HG02884 (cell line): ENCODE data around the gene TTBK1.

Experiments used
- ATAC-seq: cut with Tn5 transposase; IDR thresholded peaks from one replicate; pipeline ENCODE4 v1.9.1; 2021; ENCODE audit warnings: mild to moderate bottlenecking, moderate library complexity; ENCODE audit not compliant: unreplicated experiment

TTBK1 gene

DNA sequence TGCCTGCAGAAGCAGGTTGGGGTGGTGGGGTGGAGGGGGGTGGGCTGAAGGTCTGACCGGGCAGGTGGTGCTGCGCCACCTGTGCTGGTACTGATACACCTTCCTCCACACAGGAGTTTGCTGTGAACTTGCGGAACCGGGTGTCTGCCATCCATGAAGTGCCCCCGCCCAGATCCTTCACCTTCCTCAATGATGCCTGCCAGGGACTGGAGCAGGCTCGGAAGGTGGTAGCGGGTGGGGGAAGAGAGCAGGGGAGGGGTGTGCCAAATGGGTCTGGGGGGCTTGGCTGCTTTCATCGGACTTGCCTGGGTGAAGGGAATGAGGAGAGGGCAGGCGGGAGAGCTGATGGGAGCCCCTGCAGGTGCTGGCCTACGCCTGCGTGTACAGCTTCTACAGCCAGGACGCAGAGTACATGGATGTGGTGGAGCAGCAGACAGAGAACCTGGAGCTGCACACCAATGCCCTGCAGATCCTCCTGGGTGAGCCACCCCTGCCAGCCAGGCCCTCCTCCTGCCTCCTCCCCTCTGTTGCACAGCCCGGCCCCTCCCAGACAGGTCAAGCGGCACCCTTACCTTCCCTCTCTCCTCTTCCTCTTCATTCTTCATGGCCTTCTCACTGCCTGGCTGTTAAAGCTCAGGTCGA, 20.7 kb upstream of the TTBK1 start:
- no peak for ATAC-seq

DNA sequence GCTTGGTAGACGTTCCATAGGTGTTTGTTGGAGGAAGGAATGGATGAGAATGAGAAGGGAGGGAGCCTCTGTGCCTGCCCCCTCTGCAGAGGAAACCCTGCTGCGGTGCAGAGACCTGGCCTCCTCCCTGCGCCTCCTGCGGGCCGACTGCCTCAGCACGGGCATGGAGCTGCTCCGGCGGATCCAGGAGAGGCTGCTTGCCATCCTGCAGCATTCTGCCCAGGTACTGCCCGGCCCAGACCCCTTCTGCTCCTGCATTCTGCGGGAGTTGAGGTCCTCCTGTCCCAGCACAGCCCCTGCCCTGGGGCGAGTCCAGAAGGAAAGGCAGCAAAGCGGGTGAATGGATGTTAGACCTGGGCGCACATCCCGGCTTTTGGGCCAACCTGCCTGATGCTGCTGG, 20.1 kb upstream of the TTBK1 start:
- ATAC-seq: no peak

DNA sequence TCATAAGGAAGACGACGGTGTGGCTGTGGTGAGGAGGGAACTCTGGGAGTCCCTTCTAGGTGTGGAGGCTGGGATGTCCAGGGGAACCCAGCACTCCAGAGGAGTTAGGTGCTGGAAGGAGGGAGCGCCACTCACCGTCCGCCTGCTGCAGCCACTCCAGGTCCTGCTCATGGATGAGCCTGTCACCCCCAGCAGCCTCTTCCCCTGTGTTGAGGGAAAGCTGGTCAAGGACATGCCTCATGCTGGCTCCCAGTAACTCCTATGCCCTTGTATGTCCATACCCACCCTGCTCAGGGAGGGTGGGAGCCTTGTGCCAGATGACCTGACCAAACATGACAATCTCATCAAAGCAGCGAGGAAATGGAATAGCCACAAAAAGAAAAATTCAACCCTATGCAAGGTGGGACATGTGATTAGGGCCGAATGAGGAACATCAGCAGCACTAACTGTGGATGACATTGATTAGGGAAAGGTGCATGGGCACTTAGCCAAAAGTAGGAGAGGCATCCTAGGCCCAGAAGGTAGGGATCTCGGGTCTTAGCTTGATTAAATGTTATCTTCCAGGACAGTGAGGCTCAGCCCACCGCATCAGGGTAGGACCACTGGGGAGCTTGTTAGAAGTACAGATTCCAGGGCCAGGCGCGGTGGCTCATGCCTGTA, 17.0 kb upstream of the TTBK1 start:
- ATAC-seq: no peak

DNA sequence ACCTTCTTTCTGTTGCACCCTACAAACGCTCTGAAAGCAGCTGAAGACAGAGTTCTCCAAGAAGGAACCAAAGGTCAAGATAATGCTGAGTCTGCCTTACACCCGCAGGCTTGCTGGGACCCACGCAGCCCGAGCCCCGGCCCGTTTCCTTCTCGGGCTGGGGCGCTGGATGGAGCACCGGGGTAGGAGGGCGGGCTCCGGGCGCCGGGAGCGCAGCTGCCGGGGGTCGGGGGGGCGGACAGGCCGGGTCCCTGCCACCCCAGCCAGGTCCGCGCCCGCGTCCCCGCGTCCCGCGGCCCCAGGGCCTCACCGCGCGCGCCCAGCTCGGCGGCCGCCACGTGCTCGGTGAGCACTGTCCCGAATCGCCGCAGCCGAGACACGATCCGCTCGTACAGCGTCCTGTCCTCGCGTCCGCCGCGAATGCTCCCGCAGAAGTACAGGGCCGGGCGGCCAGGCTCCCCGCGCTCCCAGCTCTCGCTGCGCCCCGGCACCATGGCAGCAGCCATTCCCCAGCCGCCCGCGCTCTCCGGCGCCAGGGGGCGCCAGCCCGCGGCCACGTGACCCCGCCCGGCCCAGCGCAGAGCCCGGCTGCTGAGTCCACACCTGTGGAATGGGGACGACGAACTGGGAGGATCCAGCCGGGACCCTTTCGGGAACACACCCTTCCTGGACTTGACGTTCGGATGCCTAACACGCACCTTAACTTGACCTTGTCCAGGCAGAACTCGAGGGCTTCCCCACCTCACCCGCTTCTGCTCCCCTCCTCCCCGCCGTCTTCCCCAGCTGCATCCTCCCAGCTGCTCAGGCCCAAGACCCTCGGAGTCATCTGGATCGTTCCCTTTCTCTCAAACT, 14.1 kb upstream of the TTBK1 start, which contains the start of gene DNPH1:
DNPH1 (minus strand) TSS at position 531 of the 852 bp plus-strand sequence; CDS start at position 506, 25 bp downstream.
- ATAC-seq: peak; percentile 81

DNA sequence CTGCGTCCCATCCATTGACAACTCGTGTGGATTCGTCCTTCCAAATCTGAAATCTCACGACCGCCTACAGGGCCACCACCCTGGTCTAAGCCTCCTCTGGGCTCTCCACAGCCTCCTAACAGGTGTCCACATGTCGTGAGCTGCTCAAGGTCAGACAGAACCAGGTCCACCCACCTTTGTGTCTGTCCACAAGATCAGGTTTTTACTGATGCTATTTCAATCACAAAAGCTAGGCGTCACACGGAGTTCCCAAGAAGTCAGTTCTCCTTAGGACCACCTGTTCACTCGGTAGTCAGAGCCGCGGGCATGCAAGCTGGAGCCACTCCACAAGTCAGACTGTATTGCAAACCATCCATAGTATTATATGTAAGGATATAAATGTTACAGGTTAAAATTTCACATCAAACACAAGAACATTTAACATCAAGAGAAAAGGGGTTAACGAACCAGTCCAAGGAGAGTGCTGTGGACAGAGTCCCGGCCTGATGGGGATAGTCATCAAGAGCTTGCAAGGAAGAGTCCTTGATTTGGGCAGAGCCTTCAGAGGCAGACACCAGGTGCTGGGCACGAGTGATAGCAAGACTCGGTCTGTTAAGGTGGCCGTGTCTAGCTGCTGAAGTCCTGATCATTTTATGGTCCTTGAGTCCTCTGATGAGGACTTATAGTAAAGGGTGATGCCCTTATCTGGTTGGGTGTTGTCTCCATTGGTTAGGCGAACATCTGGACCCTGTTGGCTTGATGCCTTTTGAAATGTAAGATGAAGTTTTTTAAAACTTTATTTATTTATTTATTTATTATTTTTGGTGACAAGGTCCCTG, 13.3 kb upstream of the TTBK1 start:
- ATAC-seq: no peak

DNA sequence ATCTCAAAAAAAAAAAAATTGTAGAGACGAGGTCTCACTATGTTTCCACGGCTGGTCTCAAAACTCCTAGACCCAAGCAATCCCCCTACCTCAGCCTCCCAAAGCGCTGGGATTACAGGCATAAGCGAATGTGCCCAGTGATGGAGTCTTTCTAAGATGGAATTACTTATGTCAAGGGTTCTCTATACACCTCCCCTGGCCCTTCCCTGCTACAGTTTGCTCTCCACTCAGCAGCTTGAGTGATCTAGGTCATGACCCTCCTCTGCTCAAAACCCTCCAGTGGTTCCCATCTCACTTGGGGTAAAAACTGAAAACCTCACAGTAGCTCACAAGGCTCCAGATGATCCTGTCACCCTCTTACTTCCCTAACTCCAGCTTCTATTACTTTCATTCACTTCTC, 12.2 kb upstream of the TTBK1 start:
- no peak for ATAC-seq

DNA sequence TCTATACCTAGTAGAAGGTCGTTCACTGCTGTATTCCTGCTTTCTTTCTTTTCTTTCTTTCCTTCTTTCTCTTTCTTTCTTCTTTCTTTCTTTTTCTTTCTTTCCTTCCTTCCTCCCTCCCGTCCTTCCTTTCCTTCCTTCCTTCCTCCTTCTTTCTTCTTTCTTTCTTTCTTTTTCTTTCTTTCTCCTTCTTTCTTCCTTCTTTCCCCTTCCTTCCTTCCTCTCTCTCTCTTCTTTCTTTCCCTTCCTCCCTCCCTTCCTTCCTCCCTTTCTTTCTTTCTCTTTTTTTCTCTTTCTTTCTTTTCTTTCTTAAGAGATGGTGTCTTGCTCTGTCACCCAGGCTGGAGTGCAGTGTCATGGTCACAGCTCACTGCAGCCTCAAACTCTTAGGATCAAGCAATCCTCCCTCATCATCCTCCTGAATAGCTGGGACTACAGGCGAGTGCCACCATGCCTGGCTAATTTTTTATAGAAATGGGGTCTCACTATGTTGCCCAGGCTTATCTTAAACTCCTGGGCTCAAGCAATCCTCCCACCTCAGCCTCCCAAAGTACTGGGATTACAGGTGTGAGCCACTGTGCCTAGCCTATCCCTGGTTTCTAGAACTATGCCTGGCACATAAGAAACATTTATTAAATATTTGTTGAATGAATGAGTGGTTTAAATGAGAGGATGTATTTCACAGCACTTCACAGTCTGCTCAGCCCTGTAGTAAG, 11.4 kb upstream of the TTBK1 start:
- no peak for ATAC-seq

DNA sequence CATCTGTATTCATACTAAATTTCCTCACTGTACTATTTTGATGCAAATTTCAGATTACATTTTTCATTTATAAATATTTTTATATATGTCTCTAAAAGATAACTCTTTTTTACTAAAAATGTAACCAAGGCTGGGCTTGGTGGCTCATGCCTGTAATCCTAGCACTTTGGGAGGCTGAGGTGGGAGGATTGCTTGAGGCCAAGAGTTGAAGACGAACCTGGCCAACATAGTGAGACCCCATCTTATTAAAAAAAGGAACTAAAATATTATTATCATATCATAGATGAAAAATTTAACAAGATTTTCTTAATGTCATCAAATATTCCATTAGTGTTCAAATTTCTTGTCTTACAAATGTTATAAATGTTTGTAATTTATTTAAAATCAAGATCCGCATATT, 7.4 kb upstream of the TTBK1 start:
- ATAC-seq: no peak

DNA sequence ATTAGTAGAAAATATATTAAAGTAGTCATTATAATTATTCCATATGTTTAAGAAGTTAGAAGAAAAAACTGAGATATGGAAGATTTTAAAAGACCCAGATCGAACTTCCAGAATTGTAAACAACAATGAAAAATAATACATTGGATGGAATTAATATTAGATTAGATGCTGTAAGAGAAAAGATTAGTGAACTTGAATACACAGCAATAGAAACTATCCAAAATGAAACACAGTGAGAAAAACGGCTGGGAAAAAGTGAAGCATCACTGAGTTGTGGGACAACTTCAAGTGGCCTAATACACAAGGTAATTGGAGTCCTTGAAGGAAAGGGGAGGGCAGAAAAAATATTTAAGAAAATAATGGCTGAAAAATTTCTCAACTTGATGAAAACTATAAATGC, 4.2 kb upstream of the TTBK1 start:
- no peak for ATAC-seq

DNA sequence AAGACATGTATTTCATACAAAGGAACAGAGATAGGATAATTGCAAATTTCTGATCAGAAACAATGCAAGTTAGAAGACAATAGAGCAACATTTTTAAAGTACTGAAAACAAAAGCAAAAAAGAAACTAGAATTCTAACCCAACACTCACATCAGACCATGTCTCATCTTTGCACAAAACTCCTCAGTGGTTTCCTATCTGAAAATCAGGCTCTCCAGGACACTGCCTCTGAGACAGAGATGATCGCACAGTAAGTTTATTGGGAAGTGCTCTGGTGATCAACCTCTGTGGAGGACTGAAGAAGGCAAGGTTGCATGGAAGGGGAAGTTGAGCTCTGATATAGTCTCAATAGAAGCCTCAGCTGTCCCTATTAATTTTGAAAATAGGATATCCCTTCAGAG, 2.3 kb upstream of the TTBK1 start:
- no peak for ATAC-seq

DNA sequence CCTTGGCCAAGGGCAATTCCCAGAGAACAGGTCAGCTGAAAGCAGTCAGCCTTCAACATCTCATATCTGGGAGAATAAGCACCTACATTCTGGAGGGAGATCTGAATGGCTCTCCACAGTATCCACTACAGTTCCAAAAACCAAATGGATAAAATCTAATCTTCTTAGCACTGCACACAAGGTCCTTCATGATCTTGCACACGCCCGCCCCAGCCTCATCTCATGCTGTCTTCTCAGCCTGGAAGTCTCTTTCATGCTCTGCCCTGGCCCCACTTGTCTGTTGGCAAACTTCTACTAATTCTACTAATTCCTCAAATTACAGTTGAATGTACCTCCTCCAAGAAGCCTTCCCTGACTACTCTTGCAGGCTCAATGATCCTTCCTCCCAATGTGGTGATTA, 1.8 kb upstream of the TTBK1 start:
- ATAC-seq: no peak

DNA sequence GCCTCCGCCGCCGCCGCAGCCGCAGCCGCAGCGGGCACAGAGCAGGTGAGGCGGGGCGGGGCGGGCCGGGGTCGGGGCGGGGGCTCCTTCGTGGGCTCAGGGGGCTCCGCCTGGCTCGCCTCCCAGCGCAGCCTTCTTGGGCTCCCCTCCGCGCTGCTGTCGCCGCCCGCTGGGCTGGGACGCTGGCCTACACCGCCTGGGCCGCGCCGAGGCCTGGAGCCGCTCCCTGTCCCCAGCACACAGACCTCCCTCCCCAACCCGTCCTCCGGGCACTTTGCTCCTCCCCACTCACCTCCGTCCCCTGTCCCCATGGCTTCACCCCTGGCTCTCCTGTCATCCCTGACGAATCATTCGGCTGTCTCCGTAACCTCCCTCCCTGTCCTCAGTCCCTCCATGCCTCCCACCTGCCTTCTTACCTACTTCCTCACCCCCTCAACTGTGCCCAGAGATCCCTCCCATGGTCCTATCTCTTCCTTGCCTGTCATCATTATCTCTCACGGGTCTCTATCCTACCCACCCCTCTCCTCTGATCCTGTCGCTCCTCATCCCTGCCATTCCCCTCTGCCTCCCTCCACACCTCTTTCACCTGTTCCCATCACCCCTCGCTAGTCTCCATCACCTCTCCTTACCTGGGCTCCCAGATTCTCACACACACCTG, 512 bp downstream of the TTBK1 start:
- no peak for ATAC-seq

DNA sequence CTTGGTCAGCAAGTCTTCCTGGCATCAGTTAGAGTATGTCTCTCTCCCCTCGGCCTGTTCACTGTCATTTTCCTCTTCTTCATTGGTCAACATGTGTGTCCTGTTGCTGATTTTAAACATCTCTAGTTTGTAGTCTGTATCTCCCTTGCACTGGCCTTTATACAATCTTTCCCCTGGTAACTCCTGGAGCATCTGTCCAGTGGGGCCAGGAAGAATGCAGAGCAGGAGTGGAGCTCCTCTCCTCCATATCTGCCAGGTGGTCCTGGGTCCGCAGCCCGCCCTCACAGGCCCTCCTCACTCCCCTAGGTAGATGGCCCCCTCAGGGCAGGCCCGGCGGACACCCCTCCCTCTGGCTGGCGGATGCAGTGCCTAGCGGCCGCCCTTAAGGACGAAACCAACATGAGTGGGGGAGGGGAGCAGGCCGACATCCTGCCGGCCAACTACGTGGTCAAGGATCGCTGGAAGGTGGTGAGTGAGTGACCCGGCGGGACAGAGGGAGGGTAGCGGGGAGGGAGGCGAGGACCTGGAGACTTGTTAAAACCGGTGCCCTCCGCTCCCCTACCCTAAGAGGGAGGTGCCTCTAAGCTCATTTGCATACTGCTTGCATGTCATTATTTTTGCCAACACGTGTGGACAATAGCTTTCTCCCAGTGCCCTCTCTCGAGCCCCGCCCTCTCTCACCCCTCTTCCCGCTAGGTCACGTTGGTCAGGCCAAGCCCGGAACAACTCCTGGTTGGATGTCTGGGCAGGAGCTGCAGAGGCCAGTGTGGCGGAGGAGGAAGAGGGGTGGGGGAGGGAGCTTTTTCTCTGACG, 3.2 kb downstream of the TTBK1 start:
- peak; percentile 16 for ATAC-seq

DNA sequence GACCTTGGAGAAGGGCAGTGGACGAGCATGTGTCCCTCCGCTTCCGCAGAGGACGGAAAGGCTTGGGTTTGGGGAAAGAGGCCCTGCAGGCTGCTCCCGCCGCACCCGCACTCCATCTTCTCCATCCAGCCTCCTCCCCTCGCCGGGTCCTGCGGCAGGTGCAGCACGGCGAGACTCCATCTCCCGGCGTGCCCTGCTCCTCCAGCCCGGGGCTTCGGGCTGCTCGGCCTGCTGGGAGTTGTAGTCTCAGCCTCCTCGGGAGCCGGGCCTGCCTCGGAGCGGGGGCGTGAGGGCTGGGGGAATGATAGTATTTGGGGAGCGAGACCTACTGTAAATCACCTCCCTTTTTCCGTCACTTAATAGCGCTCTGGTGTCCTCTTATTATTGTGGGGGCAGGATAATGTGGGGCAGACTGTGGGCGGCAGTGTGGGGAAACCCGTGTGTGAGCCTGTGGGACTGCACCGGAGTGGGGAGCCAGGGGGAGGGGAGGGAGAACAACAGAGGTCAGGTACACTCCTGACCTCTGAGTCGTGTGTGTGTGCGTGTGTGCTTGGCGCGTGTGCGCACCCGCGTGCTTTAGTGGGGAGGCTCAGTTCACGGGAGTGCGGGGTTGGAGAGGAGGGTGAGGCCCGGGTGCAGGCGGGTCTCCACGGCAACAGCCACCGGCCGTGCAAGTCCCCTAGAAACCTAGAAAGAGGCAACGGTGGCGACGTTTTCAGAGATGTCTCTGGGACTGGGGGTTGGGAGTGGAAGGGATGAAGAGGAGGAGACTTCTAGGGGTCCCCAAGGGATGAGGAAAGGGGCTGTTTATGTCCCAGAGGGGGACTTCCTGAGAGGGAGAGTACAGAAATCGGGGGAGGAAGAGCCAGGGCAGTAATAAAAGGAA, 4.1 kb downstream of the TTBK1 start:
- peak; percentile 77 for ATAC-seq

DNA sequence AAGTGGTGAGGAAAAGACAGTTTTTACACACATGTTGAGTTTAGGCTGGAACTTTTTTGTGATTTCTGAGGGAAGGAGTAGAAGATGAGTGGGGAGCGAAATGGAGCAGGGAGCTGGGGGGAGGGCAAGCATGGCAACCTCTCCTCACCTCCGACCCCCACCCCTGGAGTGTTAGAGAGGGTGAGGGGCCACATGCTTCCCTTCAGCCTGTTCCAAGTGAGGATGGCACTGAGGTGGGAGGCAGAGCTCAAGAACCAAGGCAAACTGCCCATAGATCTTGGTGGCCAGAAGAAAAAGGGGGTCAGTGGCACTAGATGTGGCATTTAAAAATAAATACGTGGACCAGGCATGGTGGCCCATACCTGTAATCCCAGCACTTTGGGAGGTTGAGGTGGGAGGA, 4.8 kb downstream of the TTBK1 start:
- no peak for ATAC-seq

DNA sequence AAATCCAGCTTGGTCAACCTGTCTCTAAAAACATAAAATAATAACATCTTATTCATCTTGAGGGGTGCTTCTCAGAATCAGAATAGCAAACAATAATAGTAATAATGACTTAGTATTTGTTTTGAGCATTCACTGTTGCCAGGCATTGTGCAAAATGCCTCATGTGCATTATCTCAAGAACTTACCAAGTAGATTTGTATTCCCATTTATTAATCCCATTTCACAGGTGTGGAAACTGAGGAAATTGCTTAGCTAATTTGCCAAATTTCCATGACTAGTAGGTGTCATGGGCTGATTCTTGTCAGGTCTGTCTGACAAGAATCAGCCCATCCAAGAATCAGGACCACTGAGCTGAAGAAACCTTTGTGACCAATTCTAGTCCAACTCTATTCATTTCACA, 5.5 kb downstream of the TTBK1 start:
- ATAC-seq: no peak

DNA sequence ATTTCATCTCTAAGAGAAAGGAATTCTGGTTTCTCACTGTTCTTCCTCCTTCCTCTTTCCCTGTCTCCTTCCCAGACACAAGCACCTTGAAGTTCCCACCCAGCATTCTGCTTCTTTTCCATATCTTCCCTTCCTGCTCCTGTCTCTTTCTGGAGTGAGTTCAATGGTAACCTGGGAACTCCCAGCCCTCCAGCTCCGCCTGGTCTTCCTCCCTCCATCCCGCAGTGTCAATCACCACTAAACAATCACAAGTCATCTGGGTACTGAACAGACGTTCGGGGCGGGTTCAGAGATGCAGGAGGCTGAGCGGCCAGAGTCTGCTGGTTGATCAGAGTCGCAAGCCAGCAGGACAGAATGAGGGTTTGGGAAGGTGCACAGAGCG, 7.7 kb downstream of the TTBK1 start:
- no peak for ATAC-seq

DNA sequence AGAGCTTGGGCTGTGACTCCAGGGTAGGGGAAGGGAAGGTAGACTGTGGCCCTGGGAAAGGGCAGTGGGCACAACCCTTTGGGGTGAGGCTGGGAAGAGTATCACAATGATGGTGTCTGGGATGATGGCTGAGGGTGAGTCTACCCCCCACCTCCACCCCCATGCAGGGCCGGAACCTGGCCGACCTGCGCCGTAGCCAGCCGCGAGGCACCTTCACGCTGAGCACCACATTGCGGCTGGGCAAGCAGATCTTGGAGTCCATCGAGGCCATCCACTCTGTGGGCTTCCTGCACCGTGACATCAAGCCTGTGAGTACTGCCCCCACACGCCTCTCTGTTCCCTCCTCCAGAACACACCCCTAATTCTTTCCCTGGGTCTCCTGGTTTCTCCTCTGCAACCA, 10.1 kb downstream of the TTBK1 start:
- ATAC-seq: no peak
